H1 (cell line): ENCODE results near the gene RELN. TPM values are rescaled to one million over a fixed set of nuclear protein-coding genes. Genes with fewer than 3 reads are reported as not detected.

Experiments used
- KDM5A ChIP-seq: fragments of 200-600 bp; IDR thresholded peaks from 2 replicates; pipeline ENCODE4 v1.7.1; 2012; ENCODE audit warnings: mild to moderate bottlenecking, low read length, inconsistent platforms, mixed read lengths
- SIRT6 ChIP-seq: IDR thresholded peaks from one replicate; pipeline ENCODE4 v1.7.1; 2012; ENCODE audit warnings: low read length, inconsistent platforms
- SP2 ChIP-seq: IDR thresholded peaks from 2 replicates; pipeline ENCODE4 v1.6.1; 2012; ENCODE audit warnings: mild to moderate bottlenecking, low read length, inconsistent platforms
- TAF1 ChIP-seq: IDR thresholded peaks from 2 replicates; pipeline ENCODE4 v1.6.1; 2011; ENCODE audit warnings: mild to moderate bottlenecking, low read depth, low read length
- TCF12 ChIP-seq: IDR thresholded peaks from 2 replicates; pipeline ENCODE4 v1.6.1; 2011; ENCODE audit warnings: low read depth, mild to moderate bottlenecking, low read length
- polyA plus RNA-seq, 7 experiments: library from polyadenylated mRNA; depleted of rRNA in 3 of 7; stranded (reverse) in 5 of 7; unstranded in 2 of 7; fragments of >200 nt in 5 of 7; fragments of 200-250 nt in 2 of 7; gene quantifications; 1 replicate in 5 of 7; 2 replicates in 1 of 7; 4 replicates in 1 of 7; pipeline versions ENCODE4 v1.2.1 to v1.2.3, GENCODE V29; 2011 to 2013; ENCODE audit warnings: missing spikeins in 2 of 7, mixed read lengths in 2 of 7
- total RNA-seq: library from RNA; stranded (reverse); fragmentation: NEBNext Ultra II Directional; extraction: Animal tissue kit (Norgen Biotek cat#: 25700); gene quantifications from 2 replicates; pipeline ENCODE4 v1.2.1, GENCODE V29; 2021
- TF ChIP-seq, protein P1 (sequence below): IDR thresholded peaks from 2 replicates; pipeline ENCODE4 v1.6.1; 2012; ENCODE audit warnings: inconsistent platforms
- TF ChIP-seq, protein P2 (sequence below): IDR thresholded peaks from 2 replicates; pipeline ENCODE4 v1.6.1; 2011; ENCODE audit warnings: low read depth, mild to moderate bottlenecking, low read length; ENCODE audit not compliant: insufficient read depth

RELN gene
- total and polyA plus RNA-seq, 2 of the 8 experiments (the other 6 are each of a cell fraction or from before 2014, with no cell fraction given), result 0.03 to 0.07 TPM

DNA sequence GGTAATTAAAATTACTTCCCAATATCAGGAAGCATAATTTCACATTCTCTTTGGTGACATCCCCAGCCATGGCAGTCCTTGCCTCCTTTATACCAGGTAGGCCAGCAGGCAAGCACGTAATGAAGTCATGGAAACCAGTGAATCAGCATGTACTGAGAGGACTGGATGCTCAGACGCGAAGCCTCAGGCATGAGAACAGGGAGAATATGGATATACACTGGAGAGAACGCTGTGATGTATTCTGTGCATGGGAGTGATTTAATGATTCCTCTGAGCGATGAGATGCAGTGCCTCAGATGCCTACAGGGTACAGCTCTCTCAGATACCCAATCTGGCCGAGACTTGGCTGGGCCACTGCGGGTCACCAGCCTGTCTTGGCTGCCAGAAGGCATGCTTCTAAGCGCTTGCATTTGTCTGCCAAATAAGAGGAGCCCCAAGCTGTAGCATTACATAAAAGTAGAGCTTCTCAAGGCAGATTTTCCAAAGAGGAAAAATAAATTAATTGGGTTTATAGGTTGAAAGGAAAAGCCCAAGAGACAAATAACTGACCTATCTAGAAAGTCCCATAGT lies 238.1 kb downstream of the RELN start (continued):
- TF ChIP-seq, protein P1, sequence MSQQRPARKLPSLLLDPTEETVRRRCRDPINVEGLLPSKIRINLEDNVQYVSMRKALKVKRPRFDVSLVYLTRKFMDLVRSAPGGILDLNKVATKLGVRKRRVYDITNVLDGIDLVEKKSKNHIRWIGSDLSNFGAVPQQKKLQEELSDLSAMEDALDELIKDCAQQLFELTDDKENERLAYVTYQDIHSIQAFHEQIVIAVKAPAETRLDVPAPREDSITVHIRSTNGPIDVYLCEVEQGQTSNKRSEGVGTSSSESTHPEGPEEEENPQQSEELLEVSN, result no peak
- TF ChIP-seq SIRT6, result no peak
- TF ChIP-seq TAF1, result no peak
- TF ChIP-seq KDM5A, result no peak
- TF ChIP-seq, protein P2, sequence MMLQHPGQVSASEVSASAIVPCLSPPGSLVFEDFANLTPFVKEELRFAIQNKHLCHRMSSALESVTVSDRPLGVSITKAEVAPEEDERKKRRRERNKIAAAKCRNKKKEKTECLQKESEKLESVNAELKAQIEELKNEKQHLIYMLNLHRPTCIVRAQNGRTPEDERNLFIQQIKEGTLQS, result no peak
- TF ChIP-seq TCF12, result no peak
- TF ChIP-seq SP2, result no peak
- TF ChIP-seq, all 59 proteins: peak for 0
